A549 (cell line): ENCODE data around the gene DTNB. TPM values are rescaled to one million over a fixed set of nuclear protein-coding genes. Genes with fewer than 3 reads are reported as not detected.

ENCODE experiments used
- BHLHE40 ChIP-seq: IDR thresholded peaks from 2 replicates; pipeline ENCODE4 v1.6.1; 2012; ENCODE audit warnings: low read depth, low read length, inconsistent platforms
- CHD2 ChIP-seq: fragments of 150-350 bp; IDR thresholded peaks from 2 replicates; pipeline ENCODE4 v1.6.1; 2014; ENCODE audit warnings: low read length; ENCODE audit not compliant: partially characterized antibody
- EHF ChIP-seq: fragments of 250-450 bp; sonication (Bioruptor Pico); IDR thresholded peaks from 2 replicates; pipeline ENCODE4 v1.5.0; 2020; ENCODE audit warnings: mild to moderate bottlenecking
- EP300 ChIP-seq, 2 experiments: fragments of >200 bp; sonication (Bioruptor Twin); formaldehyde crosslinking; IDR thresholded peaks; 2 replicates in 1 of 2; 3 replicates in 1 of 2; pipeline ENCODE4 v1.6.1; 2016 to 2017
- FOSL2 ChIP-seq, 2 experiments: fragments of 450-650 bp in 1 of 2; fragments of >200 bp in 1 of 2; sonication (Bioruptor Twin) in 1 of 2; formaldehyde crosslinking; IDR thresholded peaks; 2 replicates each; pipeline versions ENCODE4 v1.5.0 to v1.6.1; 2016 to 2020; ENCODE audit warnings: mild to moderate bottlenecking in 1 of 2, moderate library complexity in 1 of 2
- FOXS1 ChIP-seq: fragments of 250-450 bp; sonication (Bioruptor Pico); IDR thresholded peaks from 2 replicates; pipeline ENCODE4 v1.5.0; 2020; ENCODE audit warnings: mild to moderate bottlenecking, moderate library complexity
- HDAC2 ChIP-seq: fragments of 200-600 bp; sonication (generic); IDR thresholded peaks from 2 replicates; pipeline ENCODE4 v1.6.1; 2016
- HEYL ChIP-seq: fragments of 250-450 bp; sonication (Bioruptor Pico); IDR thresholded peaks from 2 replicates; pipeline ENCODE4 v1.8.0; 2021; ENCODE audit warnings: mild to moderate bottlenecking, moderate library complexity
- HOXB5 ChIP-seq: fragments of 250-450 bp; sonication (Bioruptor Pico); IDR thresholded peaks from 2 replicates; pipeline ENCODE4 v1.5.0; 2020; ENCODE audit warnings: mild to moderate bottlenecking, moderate library complexity
- JUN ChIP-seq, 2 experiments: fragments of >200 bp; sonication (Bioruptor Twin); formaldehyde crosslinking; IDR thresholded peaks; 2 replicates in 1 of 2; 3 replicates in 1 of 2; pipeline ENCODE4 v1.6.1; 2016 to 2017
- JUNB ChIP-seq: fragments of >200 bp; sonication (Bioruptor Twin); formaldehyde crosslinking; IDR thresholded peaks from 2 replicates; pipeline ENCODE4 v1.6.1; 2016
- KDM1A ChIP-seq: fragments of 200-600 bp; sonication (generic); IDR thresholded peaks from 2 replicates; pipeline ENCODE4 v1.6.1; 2016; ENCODE audit warnings: low read depth, mild to moderate bottlenecking
- MAFK ChIP-seq: fragments of 450-650 bp; IDR thresholded peaks from 2 replicates; pipeline ENCODE4 v1.6.1; 2014; ENCODE audit not compliant: partially characterized antibody
- MAZ ChIP-seq: fragments of 150-350 bp; IDR thresholded peaks from 2 replicates; pipeline ENCODE4 v1.6.1; 2014; ENCODE audit warnings: antibody characterized with exemption, low read depth, low read length, borderline replicate concordance
- NFE2L2 ChIP-seq: fragments of 150-350 bp; conservative IDR thresholded peaks from 2 replicates; pipeline ENCODE4 v1.6.1; 2014; ENCODE audit warnings: low read length
- NPAS2 ChIP-seq: fragments of 250-450 bp; sonication (Bioruptor Pico); IDR thresholded peaks from 2 replicates; pipeline ENCODE4 v1.8.0; 2022; ENCODE audit warnings: mild to moderate bottlenecking, moderate library complexity, borderline replicate concordance
- NR3C1 ChIP-seq: fragments of >200 bp; sonication (Bioruptor Twin); formaldehyde crosslinking; IDR thresholded peaks from 3 replicates; pipeline ENCODE4 v1.6.1; 2017
- PHF8 ChIP-seq: fragments of 200-600 bp; sonication (generic); IDR thresholded peaks from 2 replicates; pipeline ENCODE4 v1.6.1; 2016; ENCODE audit warnings: low read depth, mild to moderate bottlenecking, antibody characterized with exemption, moderate library complexity, borderline replicate concordance
- POLR2AphosphoS2 ChIP-seq: conservative IDR thresholded peaks from 2 replicates; pipeline ENCODE4 v1.6.1; 2012; ENCODE audit warnings: low read length, improper control_type of control experiment, inconsistent platforms
- RAD21 ChIP-seq, 2 experiments: fragments of >200 bp in 1 of 2; sonication (Bioruptor Twin) in 1 of 2; formaldehyde crosslinking in 1 of 2; IDR thresholded peaks in 1 of 2; conservative IDR thresholded peaks in 1 of 2; 2 replicates in 1 of 2; 3 replicates in 1 of 2; pipeline ENCODE4 v1.6.1; 2012 to 2018; ENCODE audit warnings: inconsistent platforms in 1 of 2
- RARB ChIP-seq: fragments of 250-450 bp; sonication (Bioruptor Pico); IDR thresholded peaks from 2 replicates; pipeline ENCODE4 v1.8.0; 2021; ENCODE audit warnings: mild to moderate bottlenecking, moderate library complexity
- RFX5 ChIP-seq: fragments of 450-650 bp; IDR thresholded peaks from 2 replicates; pipeline ENCODE4 v1.7.1; 2014; ENCODE audit warnings: antibody characterized with exemption, mild to moderate bottlenecking, moderate library complexity
- TFCP2L1 ChIP-seq: fragments of 250-450 bp; sonication (Bioruptor Pico); IDR thresholded peaks from 2 replicates; pipeline ENCODE4 v1.5.0; 2021; ENCODE audit warnings: mild to moderate bottlenecking
- TP53 ChIP-seq: fragments of 250-450 bp; sonication (Bioruptor Pico); IDR thresholded peaks from 2 replicates; pipeline ENCODE4 v1.5.0; 2021; ENCODE audit warnings: mild to moderate bottlenecking, moderate library complexity
- ZNF302 ChIP-seq: fragments of 250-450 bp; sonication (Bioruptor Pico); IDR thresholded peaks from 2 replicates; pipeline ENCODE4 v1.9.0; 2021; ENCODE audit warnings: inconsistent platforms, mild to moderate bottlenecking, moderate library complexity
- polyA plus RNA-seq, 4 experiments: library from polyadenylated mRNA; depleted of rRNA in 3 of 4; stranded (reverse); fragments of >200 nt; fragmentation: RNase III in 1 of 4; extraction: RNeasy Plus Mini Kit Qiagen cat#74134 plus additional on column Dnase treatment in 1 of 4; gene quantifications; 2 replicates in 3 of 4; 3 replicates in 1 of 4; pipeline ENCODE4 v1.2.3, GENCODE V29; 2011 to 2017
- TF ChIP-seq, protein P1 (sequence below): fragments of 250-450 bp; sonication (Bioruptor Pico); IDR thresholded peaks from 2 replicates; pipeline ENCODE4 v1.5.0; 2021; ENCODE audit warnings: mild to moderate bottlenecking, moderate library complexity, borderline replicate concordance
- TF ChIP-seq, protein P2 (sequence below): IDR thresholded peaks from 2 replicates; pipeline ENCODE4 v1.6.1; 2012; ENCODE audit warnings: low read depth, borderline replicate concordance
- TF ChIP-seq, protein P3 (sequence below): fragments of >200 bp; sonication (Bioruptor Twin); formaldehyde crosslinking; IDR thresholded peaks from 3 replicates; pipeline ENCODE4 v1.6.1; 2016
- TF ChIP-seq, protein P4 (sequence below): fragments of 200-600 bp; sonication (generic); IDR thresholded peaks from 2 replicates; pipeline ENCODE4 v1.6.1; 2016; ENCODE audit warnings: antibody characterized with exemption, mild to moderate bottlenecking, moderate library complexity
- TF ChIP-seq, protein P5 (sequence below): fragments of >200 bp; sonication (Bioruptor Twin); formaldehyde crosslinking; IDR thresholded peaks from 2 replicates; pipeline ENCODE4 v1.6.1; 2016

DTNB gene
- polyA plus RNA-seq, 2 of the 4 experiments (the other 2 are of a cell fraction), result 11.2 to 32.6 TPM

DNA sequence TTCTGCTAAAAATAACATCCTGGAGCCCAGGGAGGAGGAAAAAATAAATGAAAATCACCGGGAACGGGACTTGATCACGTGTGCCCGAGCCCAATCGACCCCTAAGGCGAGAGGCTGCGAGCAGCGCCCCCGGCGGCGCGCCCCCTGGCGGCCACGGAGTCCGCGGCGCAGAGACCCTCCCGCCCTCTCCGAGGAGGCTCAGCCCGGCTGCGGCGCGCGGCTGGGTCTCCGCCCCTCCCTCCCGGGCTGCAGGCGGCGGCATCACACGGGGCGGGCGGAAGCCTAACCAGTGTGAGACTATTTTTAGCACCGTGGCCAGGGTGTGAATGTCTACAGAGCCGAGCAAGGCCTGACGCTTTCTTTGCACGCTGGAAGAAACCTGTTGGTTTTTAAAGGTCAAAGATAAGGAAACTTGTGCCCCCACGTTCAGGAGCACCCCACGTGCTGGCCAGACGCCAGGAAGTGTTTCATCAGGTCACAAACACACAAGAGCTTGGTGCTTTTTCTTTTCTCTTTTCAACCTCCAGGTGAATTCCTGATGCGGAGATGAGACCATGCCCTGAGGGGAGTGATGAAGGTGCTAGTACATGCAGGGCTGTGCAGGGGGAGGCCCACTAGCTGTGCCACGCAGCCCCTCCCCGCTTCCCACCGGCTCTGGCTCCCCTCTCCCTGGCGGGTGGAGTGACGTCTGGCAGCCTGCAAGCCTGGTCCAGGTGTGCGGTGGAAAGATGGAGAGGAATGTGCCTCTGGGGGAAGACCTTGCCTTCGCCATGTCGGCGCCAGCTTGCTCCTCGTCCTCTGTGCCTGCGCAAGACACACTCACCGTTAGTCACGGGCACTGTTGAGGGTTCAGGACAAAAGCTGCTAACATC is 296.4 kb downstream of the DTNB start (continued):
- TF ChIP-seq, protein P1, sequence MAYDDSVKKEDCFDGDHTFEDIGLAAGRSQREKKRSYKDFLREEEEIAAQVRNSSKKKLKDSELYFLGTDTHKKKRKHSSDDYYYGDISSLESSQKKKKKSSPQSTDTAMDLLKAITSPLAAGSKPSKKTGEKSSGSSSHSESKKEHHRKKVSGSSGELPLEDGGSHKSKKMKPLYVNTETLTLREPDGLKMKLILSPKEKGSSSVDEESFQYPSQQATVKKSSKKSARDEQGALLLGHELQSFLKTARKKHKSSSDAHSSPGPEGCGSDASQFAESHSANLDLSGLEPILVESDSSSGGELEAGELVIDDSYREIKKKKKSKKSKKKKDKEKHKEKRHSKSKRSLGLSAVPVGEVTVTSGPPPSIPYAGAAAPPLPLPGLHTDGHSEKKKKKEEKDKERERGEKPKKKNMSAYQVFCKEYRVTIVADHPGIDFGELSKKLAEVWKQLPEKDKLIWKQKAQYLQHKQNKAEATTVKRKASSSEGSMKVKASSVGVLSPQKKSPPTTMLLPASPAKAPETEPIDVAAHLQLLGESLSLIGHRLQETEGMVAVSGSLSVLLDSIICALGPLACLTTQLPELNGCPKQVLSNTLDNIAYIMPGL (CRISPR knock-in tag), result no peak
- TF ChIP-seq TP53 (CRISPR knock-in tag), result no peak
- no peak for TF ChIP-seq FOXS1 (CRISPR knock-in tag)
- TF ChIP-seq BHLHE40, result no peak
- TF ChIP-seq NFE2L2, result no peak
- TF ChIP-seq JUN (IDR thresholded peaks at IDR 0.05), result peak; percentile 31 to 55; a peak in 1 of 5 replicates
- TF ChIP-seq MAZ, result peak; percentile 50; the same call in 1 of the 2 replicates
- no peak for TF ChIP-seq HDAC2
- no peak for TF ChIP-seq EHF (CRISPR knock-in tag)
- TF ChIP-seq RARB (CRISPR knock-in tag), result no peak
- TF ChIP-seq JUNB, result no peak
- TF ChIP-seq POLR2AphosphoS2, result no peak
- TF ChIP-seq MAFK, result no peak
- TF ChIP-seq FOSL2 (IDR thresholded peaks at IDR 0.05), result no peak
- no peak for TF ChIP-seq FOSL2 (CRISPR knock-in tag; IDR thresholded peaks at IDR 0.05)
- TF ChIP-seq CHD2, result no peak
- TF ChIP-seq NR3C1, result no peak
- TF ChIP-seq KDM1A, result no peak
- TF ChIP-seq, protein P2, sequence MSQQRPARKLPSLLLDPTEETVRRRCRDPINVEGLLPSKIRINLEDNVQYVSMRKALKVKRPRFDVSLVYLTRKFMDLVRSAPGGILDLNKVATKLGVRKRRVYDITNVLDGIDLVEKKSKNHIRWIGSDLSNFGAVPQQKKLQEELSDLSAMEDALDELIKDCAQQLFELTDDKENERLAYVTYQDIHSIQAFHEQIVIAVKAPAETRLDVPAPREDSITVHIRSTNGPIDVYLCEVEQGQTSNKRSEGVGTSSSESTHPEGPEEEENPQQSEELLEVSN, result peak; percentile 61; the same call in 1 of the 2 replicates
- TF ChIP-seq NPAS2, result no peak
- TF ChIP-seq ZNF302 (CRISPR knock-in tag), result no peak
- TF ChIP-seq HEYL (CRISPR knock-in tag), result no peak
- peak; percentile 54 to 77 for TF ChIP-seq RAD21 (conservative IDR thresholded peaks at IDR 0.05 in 1 of 2, IDR thresholded peaks at IDR 0.05 in 1 of 2)
- TF ChIP-seq RFX5, result no peak
- no peak for TF ChIP-seq PHF8
- TF ChIP-seq, protein P3, sequence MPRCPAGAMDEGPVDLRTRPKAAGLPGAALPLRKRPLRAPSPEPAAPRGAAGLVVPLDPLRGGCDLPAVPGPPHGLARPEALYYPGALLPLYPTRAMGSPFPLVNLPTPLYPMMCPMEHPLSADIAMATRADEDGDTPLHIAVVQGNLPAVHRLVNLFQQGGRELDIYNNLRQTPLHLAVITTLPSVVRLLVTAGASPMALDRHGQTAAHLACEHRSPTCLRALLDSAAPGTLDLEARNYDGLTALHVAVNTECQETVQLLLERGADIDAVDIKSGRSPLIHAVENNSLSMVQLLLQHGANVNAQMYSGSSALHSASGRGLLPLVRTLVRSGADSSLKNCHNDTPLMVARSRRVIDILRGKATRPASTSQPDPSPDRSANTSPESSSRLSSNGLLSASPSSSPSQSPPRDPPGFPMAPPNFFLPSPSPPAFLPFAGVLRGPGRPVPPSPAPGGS, result no peak
- TF ChIP-seq, protein P4, sequence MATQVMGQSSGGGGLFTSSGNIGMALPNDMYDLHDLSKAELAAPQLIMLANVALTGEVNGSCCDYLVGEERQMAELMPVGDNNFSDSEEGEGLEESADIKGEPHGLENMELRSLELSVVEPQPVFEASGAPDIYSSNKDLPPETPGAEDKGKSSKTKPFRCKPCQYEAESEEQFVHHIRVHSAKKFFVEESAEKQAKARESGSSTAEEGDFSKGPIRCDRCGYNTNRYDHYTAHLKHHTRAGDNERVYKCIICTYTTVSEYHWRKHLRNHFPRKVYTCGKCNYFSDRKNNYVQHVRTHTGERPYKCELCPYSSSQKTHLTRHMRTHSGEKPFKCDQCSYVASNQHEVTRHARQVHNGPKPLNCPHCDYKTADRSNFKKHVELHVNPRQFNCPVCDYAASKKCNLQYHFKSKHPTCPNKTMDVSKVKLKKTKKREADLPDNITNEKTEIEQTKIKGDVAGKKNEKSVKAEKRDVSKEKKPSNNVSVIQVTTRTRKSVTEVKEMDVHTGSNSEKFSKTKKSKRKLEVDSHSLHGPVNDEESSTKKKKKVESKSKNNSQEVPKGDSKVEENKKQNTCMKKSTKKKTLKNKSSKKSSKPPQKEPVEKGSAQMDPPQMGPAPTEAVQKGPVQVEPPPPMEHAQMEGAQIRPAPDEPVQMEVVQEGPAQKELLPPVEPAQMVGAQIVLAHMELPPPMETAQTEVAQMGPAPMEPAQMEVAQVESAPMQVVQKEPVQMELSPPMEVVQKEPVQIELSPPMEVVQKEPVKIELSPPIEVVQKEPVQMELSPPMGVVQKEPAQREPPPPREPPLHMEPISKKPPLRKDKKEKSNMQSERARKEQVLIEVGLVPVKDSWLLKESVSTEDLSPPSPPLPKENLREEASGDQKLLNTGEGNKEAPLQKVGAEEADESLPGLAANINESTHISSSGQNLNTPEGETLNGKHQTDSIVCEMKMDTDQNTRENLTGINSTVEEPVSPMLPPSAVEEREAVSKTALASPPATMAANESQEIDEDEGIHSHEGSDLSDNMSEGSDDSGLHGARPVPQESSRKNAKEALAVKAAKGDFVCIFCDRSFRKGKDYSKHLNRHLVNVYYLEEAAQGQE, result no peak
- no peak for TF ChIP-seq TFCP2L1
- TF ChIP-seq, protein P5, sequence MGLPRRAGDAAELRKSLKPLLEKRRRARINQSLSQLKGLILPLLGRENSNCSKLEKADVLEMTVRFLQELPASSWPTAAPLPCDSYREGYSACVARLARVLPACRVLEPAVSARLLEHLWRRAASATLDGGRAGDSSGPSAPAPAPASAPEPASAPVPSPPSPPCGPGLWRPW, result no peak
- no peak for TF ChIP-seq EP300 (IDR thresholded peaks at IDR 0.05)
- no peak for TF ChIP-seq HOXB5 (CRISPR knock-in tag)
